Fibroblast of skin of right quadriceps (primary cell): ENCODE measurements around the gene SNX17.
A peak's percentile ranks its signal among the peaks of the same experiment; 100 is the strongest.

Experiments
- DNase-seq: peaks from one replicate; pipeline ENCODE4 v3.0.0-alpha.2; 2013

The SNX17 gene

DNA sequence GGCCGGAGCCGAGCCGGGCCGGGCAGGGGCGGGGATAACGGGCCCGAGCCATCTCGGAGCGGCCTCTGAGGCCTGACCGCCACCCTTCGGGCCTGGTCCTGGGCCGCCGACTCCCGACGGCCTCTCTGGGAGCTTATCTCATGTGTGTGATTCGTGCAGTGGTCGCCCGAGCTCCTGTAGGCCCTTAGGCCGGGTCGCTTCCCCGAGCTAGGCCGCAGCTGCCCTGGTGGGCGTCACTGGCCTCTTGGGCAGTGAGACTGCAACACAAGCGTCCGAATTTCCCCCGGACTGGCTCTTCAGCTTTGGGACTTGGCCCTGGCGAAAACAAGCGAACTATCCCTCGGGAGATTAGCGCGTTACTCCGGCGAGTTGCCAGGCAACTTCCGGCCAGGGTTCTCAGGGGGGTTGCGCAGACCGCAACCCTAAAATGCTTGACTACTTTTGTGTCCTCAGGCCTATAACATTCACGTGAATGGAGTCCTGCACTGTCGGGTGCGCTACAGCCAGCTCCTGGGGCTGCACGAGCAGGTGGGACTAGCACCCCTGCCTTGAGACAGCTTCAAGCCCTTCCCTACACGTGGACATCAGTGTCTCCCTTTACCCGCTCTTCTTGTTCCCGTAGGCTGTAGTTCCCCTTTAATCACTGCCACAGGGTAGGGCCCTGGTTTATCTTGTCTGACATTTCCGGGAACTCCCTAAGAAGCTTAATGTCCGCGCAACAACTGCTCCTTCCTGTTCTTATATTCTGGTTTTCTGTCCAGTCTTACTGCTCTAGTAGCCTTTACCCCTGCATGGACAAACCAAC, 602 bp downstream of the SNX17 start:
- DNase-seq: peak; percentile 55

- DNase-seq: no peak
These were observed 2.5 kb downstream of the SNX17 start for GRCh38 chr2:27372937-27373336.

DNA sequence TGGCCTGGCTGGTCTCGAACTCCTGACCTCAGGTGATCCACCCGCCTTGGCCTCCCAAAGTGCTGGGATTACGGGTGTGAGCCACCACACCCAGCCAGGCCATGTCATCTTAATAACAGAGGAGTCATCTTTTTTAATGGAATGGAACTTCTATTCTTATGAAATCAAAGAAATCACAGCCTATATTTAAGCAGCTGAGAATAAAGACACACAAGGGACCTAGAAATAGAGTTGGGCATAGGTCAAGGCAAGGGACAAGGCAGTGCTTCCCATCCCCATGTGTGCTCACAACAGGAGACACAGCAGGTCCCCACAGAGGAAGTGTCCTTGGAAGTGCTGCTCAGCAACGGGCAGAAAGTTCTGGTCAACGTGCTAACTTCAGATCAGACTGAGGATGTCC, 3.2 kb downstream of the SNX17 start:
- DNase-seq: no peak

GRCh38 chr2:27375513-27376099, 5.2 kb downstream of the SNX17 start:
- DNase-seq: no peak

- no peak for DNase-seq
These were observed 5.9 kb downstream of the SNX17 start for GRCh38 chr2:27376151-27376865.

DNA sequence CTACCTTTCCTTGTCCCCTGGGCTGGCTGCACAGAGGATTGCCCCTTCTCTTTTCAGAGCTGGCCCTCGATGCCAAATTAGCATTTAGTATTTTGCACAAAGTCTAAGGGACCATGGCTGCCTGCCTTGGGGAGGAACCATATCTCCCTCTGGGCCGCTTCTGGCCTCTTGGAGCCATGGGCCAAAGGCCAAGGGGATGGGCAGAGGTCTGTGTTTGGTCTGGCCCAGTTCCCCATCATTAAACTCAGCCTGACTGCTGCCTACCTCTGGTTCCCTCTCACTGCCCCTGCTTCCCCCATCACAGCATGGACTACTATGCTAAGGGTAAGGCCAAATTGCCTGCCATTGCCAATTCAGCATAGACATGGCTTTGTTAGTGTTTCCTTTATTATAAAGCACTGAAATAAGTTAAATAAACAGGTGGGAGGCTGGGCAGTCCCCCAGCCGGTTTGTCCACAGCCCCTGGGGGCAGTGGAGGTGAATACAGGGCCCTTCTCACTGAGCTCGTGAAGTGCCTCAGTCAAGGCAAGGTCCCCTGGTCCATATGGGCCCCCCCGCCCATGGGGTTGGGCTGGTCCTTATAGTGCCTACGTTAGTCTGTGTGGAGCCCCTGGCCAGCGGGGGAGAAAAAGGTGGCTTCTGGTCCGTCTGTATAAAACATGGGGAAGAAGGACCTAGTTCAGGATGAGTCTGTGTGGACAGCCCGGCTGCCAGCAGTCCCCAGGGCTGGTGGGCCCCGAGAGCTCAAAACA, 6.6 kb downstream of the SNX17 start:
- no peak for DNase-seq

- no peak for DNase-seq
These were observed 7.2 kb downstream of the SNX17 start for GRCh38 chr2:27377618-27378095.

- no peak for DNase-seq
These were observed 7.8 kb downstream of the SNX17 start for GRCh38 chr2:27378096-27378808.

- no peak for DNase-seq
These were observed 8.4 kb downstream of the SNX17 start for GRCh38 chr2:27378809-27379290.

DNA sequence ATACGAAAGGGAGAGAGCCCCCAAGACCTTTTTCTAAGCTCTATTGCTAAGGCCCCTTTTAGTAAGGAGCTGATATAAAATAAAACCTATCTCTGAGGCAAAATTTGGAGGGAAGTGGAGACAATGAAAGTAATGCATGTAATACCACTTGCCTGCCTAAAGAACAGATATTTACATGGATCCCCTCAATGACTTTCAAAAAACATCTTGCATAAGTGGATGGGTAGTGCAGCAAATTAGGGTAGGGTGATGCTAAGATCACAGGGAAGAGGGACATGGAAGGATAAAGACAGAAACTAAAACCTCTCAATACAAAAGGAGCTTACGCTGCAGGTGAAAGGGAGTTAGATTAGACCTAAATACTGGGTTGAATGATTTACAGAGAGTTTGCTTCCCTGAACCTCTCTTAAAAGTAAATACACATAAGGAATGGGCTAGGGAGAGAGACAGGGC, 9.0 kb downstream of the SNX17 start:
- no peak for DNase-seq

DNA sequence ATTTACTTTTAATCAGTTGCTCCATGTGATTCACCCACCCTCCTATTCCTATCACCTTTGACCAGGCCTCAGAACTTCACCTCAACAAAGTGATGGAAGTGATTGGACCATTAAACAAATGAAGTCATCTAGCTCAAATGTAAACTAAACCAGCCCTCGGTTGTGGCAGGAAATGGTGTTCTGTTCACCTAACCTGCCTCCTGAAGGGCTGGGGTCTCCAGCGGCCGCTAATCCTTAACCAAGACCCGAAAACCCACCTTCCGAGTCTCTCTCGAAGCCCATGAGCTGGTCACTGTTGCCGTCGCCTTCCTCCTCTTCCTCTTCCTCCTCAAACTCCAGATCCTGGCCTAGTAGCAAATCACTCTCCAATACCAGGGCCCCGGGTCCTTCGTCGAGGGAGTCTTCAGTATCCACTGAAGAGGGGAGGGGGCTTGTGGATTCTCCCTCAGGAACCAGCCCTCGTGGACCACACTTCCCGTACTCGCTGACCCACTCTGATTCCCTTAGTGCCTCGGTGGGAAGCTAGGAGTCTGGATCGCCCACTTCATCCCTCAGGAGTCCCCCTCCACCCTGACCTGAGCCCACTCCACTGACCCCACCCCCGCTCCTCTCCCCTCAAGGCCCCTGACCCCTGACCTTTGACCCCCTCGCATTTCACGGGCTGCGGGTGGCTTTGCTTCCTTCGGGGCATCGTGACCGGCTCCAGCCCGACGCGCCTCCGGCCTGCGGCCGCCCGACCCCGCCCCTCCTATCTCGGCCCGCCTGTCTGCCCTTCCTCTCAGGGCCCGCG, 9.6 kb downstream of the SNX17 start:
- peak; percentile 26 for DNase-seq

DNA sequence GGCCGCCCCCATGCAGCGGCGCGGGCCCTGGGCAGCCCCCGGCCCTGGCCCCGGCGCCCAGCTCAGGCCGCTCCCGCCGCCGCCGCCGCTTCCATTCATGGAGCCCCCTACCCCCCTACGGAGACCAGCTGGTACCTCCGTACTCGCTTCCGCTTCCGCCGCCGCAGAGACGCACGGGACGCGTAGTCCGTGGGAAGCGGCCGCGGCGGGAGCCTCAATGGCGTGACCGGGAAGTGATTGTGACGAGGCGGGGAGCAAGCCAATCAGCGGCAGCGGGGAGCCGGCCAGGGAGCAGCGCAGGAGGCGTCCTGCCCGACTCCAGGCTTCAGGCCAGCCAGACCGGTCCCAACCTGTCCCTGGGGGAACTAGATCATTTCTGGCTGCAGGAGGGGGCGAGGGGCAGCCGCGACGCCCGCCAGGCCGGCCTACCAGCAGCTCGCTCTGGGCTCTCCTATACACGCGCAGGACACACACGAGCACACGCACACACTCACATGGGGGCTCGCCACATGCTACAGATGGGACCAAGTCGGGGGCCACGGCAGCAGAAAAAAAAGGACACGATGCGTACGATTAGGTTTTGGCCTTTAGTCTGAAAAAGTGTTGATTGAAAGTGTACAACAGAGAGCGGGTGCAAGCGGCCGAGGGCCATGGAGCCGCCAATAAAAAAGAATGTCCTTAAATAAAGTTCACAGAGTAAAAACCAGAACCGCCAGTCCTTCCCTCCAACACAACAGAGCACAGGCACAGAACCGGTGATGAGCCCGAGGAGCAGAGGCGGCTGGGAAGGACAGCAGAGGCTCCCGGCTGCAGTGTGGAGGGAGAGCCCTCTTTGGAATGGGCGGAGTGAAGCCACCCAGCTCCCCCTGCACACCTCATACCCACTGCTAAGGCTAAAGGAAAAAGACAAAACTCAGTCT, 10.5 kb downstream of the SNX17 start, which contains the start of gene ZNF513:
ZNF513 (minus strand) TSS at position 109 of the 920 bp plus-strand sequence. CDS start 208 bp downstream, outside the sequence.
- DNase-seq: peak; percentile 94

DNA sequence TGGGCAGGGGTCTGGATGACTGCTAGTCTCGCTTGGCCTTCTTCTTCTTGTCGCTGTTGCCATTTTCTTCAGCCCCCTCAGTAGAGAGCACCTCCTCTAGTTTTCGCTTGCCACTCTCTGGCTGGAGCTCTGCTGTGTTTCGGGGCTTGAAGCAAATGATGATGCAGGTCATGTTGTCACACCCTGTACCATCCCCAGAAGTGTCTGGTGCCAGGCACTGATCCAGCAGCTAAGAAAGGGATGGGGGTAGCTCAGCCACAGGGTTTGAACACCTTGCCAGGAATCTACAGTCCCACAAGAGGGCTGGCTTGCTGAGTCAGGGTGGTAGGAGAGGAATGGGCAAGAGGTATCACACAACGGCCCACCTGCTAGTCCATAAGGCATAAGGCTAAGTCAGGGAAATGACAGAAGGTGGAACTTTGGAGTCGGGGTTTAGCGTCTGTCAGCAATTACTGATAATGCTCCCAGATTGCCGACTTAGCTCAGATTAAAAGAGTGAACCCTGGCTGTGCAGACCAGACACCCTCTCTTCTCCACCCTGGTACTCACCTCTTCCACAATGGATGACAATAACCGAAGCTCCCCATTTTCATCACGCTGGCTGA, 11.3 kb downstream of the SNX17 start:
- DNase-seq: no peak

GRCh38 chr2:27390822-27391679, 20.6 kb downstream of the SNX17 start:
- no peak for DNase-seq

GRCh38 chr2:27393225-27393624, 22.8 kb downstream of the SNX17 start:
- no peak for DNase-seq

- DNase-seq: no peak
These were observed 28.5 kb downstream of the SNX17 start for GRCh38 chr2:27398962-27399361.

GRCh38 chr2:27400348-27401135, 30.1 kb downstream of the SNX17 start:
- DNase-seq: no peak
